ENCODE measurements around the gene CEACAM16.

CEACAM16 gene

DNA sequence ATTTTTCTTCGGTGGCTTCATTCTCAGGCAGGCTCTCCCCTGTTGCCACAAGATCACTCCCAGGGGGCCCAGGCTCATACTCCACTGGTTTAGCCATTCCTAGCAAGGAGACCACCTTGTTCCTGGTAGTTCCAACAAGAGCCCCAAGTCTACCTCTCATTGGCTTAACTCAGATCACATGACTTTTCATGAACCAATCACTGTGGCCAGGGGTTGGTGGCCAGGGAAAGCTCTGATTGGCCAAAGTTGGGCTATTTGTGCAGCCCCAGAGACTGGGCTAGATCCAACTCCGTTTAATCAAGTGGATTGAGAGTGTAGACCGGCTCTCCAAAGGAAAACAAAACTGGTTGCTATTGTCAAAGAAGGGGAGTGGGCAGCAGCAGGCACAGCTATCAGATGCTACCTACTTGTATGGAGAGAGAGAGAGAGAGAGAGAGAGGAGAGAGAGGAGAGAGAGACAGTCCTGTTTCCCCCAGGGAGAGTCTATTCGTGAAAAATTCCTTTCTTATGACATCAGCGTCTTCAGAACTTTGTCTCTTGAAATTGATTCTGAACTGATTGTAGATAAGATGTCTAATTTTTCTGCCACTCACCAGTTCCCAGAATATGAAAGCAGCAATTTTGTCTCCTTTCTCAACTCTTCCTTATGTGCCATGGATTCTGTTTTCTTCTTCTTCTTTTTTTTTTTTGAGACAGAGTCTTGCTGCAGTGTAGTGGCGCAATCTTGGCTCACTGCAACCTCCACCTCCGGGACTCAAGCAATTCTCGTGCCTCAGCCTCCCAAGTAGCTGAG, 21.7 kb upstream of the CEACAM16 start:
- Histone ChIP-seq H3K4me3 (ENCODE audit: low read length) (no peak overlapping the region), H3K4me1 (ENCODE audit: low read length) (no peaks in the 10 kb centered on the region; the same call in 1 of the 2 replicates), H3K27ac (ENCODE audit: low read length) (no peak overlapping the region), H3K79me2 (ENCODE audit: low read length) (no peaks in the 10 kb centered on the region), H2AFZ (ENCODE audit: low read depth, low read length) (no peak overlapping the region), H3K9me3 (ENCODE audit: insufficient read depth, low read length) (no peaks in the 10 kb centered on the region), H3K9ac (ENCODE audit: low read length) (no peak overlapping the region), H3K27me3 (ENCODE audit: low read depth, low read length) (peaks cover 36% of the 10 kb centered on the region), H3K36me3 (replicated peaks; ENCODE audit: low read depth, low read length) (no peaks in the 10 kb centered on the region), H3K4me2 (ENCODE audit: low read length) (no peak overlapping the region; the same call in 1 of the 2 replicates), H4K20me1 (ENCODE audit: insufficient read depth, low read length) (no peaks in the 10 kb centered on the region)
- TF ChIP-seq EZH2phosphoT487 (IDR thresholded peaks at IDR 0.05; ENCODE audit: low read depth) = no peak
- TF ChIP-seq, protein P1, sequence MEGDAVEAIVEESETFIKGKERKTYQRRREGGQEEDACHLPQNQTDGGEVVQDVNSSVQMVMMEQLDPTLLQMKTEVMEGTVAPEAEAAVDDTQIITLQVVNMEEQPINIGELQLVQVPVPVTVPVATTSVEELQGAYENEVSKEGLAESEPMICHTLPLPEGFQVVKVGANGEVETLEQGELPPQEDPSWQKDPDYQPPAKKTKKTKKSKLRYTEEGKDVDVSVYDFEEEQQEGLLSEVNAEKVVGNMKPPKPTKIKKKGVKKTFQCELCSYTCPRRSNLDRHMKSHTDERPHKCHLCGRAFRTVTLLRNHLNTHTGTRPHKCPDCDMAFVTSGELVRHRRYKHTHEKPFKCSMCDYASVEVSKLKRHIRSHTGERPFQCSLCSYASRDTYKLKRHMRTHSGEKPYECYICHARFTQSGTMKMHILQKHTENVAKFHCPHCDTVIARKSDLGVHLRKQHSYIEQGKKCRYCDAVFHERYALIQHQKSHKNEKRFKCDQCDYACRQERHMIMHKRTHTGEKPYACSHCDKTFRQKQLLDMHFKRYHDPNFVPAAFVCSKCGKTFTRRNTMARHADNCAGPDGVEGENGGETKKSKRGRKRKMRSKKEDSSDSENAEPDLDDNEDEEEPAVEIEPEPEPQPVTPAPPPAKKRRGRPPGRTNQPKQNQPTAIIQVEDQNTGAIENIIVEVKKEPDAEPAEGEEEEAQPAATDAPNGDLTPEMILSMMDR (IDR thresholded peaks at IDR 0.05; ENCODE audit: low read depth, low read length) = no peak

DNA sequence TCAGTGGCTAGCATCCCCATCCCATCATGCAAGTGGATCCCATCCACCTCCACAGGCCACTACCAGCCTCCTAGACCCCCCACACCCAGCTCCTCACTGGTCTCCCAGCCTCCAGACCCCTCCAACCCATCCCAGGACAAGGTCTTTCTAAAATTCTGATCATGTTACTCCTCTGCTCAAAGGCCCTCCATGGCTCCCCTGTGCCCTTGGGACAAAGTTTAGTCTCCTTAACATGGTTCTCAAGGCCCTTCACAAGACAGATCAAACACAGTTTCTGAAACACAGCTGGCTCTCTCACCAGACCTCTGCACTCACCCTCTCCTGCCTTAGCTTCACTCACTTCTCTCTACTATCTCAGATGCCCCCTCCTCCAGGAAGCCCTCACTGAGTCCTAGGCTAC, 18.4 kb upstream of the CEACAM16 start:
- Histone ChIP-seq H3K4me3 (ENCODE audit: low read length) (no peak overlapping the region), H3K36me3 (replicated peaks; ENCODE audit: low read depth, low read length) (no peaks in the 10 kb centered on the region), H3K27ac (ENCODE audit: low read length) (no peak overlapping the region), H4K20me1 (ENCODE audit: insufficient read depth, low read length) (no peaks in the 10 kb centered on the region), H2AFZ (ENCODE audit: low read depth, low read length) (no peak overlapping the region), H3K4me2 (ENCODE audit: low read length) (no peak overlapping the region), H3K4me1 (ENCODE audit: low read length) (peaks cover 27% of the 10 kb centered on the region), H3K9me3 (ENCODE audit: insufficient read depth, low read length) (no peaks in the 10 kb centered on the region), H3K79me2 (ENCODE audit: low read length) (no peaks in the 10 kb centered on the region), H3K9ac (ENCODE audit: low read length) (no peak overlapping the region), H3K27me3 (ENCODE audit: low read depth, low read length) (peaks cover 26% of the 10 kb centered on the region)
- TF ChIP-seq, protein P1 (IDR thresholded peaks at IDR 0.05; ENCODE audit: low read depth, low read length) = no peak
- no peak for TF ChIP-seq EZH2phosphoT487 (IDR thresholded peaks at IDR 0.05; ENCODE audit: low read depth)

DNA sequence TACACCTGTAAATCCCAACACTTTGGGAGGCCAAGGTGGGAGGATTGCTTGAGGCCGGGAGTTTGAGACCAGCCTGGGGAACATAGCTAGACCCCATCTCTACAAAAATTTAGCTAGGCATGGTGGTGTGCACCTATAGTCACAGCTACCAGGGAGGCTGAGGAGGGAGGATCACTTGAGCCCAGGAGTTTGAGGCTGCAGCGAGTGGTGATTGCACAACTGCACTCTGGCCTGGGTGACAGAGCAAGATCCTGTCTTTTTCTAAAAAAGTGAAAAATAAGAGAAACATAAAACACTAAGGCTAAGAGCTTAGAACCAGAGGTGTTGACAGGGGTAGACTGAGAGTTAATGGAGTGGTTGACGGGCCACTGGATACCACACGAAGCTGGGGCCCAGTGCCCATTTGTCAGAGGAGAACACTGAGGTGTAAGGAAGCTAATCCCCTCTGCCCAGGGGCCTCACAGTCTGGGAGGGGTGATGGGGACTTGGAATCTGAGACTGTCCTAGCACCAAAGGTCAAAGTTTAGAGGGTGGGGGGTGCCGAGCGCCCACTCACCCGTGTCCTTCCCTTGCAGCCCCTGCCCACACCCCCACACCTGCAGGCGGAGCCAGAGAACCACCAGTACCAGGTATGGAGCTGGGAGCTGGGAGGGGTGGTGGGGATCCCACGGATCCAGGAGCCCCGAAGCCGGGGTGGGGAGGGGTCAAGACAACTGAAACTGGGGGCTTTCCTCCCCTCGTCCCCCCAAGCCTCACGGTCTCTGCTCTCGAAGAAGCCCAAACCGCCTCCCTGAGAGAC, 16.8 kb upstream of the CEACAM16 start:
- no peak overlapping the region for H3K27ac ChIP-seq (ENCODE audit: low read length)
- H3K4me1 ChIP-seq (ENCODE audit: low read length) = peaks cover 40% of the 10 kb centered on the region
- H3K36me3 ChIP-seq (replicated peaks; ENCODE audit: low read depth, low read length) = no peaks in the 10 kb centered on the region
- H3K4me3 ChIP-seq (ENCODE audit: low read length) = no peak overlapping the region
- no peaks in the 10 kb centered on the region; the same call in 1 of the 2 replicates for H4K20me1 ChIP-seq (ENCODE audit: insufficient read depth, low read length)
- TF ChIP-seq, protein P1 (IDR thresholded peaks at IDR 0.05; ENCODE audit: low read depth, low read length) = peak; percentile 5; the same call in 1 of the 2 replicates
- TF ChIP-seq EZH2phosphoT487 (IDR thresholded peaks at IDR 0.05; ENCODE audit: low read depth) = no peak
- no peak overlapping the region for H2AFZ ChIP-seq (ENCODE audit: low read depth, low read length)
- no peaks in the 10 kb centered on the region for H3K79me2 ChIP-seq (ENCODE audit: low read length)
- peaks cover 30% of the 10 kb centered on the region for H3K27me3 ChIP-seq (ENCODE audit: low read depth, low read length)
- no peaks in the 10 kb centered on the region for H3K9me3 ChIP-seq (ENCODE audit: insufficient read depth, low read length)
- H3K4me2 ChIP-seq (ENCODE audit: low read length) = peak overlapping the region; percentile 39; the same call in 1 of the 2 replicates
- H3K9ac ChIP-seq (ENCODE audit: low read length) = no peak overlapping the region

DNA sequence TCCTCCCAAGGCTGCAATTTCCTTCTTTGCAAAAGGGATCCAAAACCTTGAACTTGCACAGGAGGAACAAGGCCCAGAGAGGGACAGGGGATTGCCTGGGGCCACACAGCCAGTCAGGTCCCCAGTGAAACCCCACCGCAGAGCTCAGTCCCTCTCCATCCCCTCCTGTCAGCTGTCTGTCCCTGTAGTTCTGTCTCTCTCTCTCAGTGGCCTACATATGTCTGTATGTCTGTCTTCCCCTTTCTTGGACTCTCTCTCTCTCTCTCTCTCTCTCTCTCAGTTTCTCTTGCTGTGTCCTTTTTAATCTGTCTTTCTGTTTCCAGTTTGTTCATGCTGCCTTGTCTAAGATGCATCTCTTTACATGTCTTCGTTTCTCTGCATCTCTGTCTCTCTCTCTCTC, 16.1 kb upstream of the CEACAM16 start:
- no peaks in the 10 kb centered on the region for H3K9me3 ChIP-seq (ENCODE audit: insufficient read depth, low read length)
- no peaks in the 10 kb centered on the region; the same call in 1 of the 2 replicates for H4K20me1 ChIP-seq (ENCODE audit: insufficient read depth, low read length)
- H3K36me3 ChIP-seq (replicated peaks; ENCODE audit: low read depth, low read length) = no peaks in the 10 kb centered on the region
- no peak overlapping the region for H2AFZ ChIP-seq (ENCODE audit: low read depth, low read length)
- peak overlapping the region; percentile 39 for H3K4me2 ChIP-seq (ENCODE audit: low read length)
- no peaks in the 10 kb centered on the region for H3K79me2 ChIP-seq (ENCODE audit: low read length)
- peaks cover 34% of the 10 kb centered on the region for H3K27me3 ChIP-seq (ENCODE audit: low read depth, low read length)
- H3K4me3 ChIP-seq (ENCODE audit: low read length) = no peak overlapping the region
- H3K27ac ChIP-seq (ENCODE audit: low read length) = no peak overlapping the region
- H3K4me1 ChIP-seq (ENCODE audit: low read length) = peaks cover 40% of the 10 kb centered on the region
- no peak for TF ChIP-seq EZH2phosphoT487 (IDR thresholded peaks at IDR 0.05; ENCODE audit: low read depth)
- TF ChIP-seq, protein P1 (IDR thresholded peaks at IDR 0.05; ENCODE audit: low read depth, low read length) = no peak
- H3K9ac ChIP-seq (ENCODE audit: low read length) = no peak overlapping the region
